Stomach (tissue), 4 donors: ENCODE results near the gene PTPRG.

Source experiments
- EP300 ChIP-seq: sonication (generic); formaldehyde crosslinking; IDR thresholded peaks from one replicate; pipeline ENCODE4 v1.6.1; 2017; ENCODE audit warnings: antibody characterized with exemption
- POLR2A ChIP-seq, 4 donors: fragments of 450-650 bp; IDR thresholded peaks; one replicate each; pipeline ENCODE4 v1.6.1; 2016; ENCODE audit warnings: antibody characterized with exemption in 4 of 4, control low read depth in 2 of 4, mild to moderate bottlenecking in 1 of 4, moderate library complexity in 1 of 4
- TF ChIP-seq, protein P1 (sequence below), 7 experiments: fragments of 450-650 bp in 4 of 7; fragments of 200-600 bp in 3 of 7; sonication (generic) in 3 of 7; IDR thresholded peaks; one replicate each; pipeline ENCODE4 v1.5.1; 2016 to 2019; ENCODE audit warnings: antibody characterized with exemption in 7 of 7, control low read depth in 2 of 7, mild to moderate bottlenecking in 1 of 7

DNA sequence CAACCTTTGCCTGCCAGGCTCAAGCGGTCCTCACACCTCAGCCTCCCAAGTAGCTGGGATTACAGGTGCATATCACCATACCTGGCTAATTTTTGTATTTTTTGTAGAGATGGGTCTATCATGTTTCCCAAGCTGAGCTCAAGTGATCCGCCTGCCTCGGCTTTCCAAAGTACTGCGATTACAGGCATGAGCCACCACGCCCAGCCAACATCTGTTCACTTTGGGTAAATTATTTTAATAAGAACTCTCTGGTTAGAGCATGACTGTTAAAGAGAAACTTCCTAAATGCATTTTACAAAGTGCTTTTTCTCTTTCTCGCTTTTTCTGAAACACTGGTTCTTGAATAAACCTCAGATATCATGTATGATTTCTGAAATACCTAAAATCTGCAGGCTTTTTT lies 172.5 kb downstream of the PTPRG start:
- TF ChIP-seq, protein P1, sequence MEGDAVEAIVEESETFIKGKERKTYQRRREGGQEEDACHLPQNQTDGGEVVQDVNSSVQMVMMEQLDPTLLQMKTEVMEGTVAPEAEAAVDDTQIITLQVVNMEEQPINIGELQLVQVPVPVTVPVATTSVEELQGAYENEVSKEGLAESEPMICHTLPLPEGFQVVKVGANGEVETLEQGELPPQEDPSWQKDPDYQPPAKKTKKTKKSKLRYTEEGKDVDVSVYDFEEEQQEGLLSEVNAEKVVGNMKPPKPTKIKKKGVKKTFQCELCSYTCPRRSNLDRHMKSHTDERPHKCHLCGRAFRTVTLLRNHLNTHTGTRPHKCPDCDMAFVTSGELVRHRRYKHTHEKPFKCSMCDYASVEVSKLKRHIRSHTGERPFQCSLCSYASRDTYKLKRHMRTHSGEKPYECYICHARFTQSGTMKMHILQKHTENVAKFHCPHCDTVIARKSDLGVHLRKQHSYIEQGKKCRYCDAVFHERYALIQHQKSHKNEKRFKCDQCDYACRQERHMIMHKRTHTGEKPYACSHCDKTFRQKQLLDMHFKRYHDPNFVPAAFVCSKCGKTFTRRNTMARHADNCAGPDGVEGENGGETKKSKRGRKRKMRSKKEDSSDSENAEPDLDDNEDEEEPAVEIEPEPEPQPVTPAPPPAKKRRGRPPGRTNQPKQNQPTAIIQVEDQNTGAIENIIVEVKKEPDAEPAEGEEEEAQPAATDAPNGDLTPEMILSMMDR (IDR thresholded peaks at IDR 0.05) = no peak
- no peak for TF ChIP-seq POLR2A (IDR thresholded peaks at IDR 0.05)
- TF ChIP-seq EP300 = no peak
